BLaER1 treated with 17β-estradiol and CSF1 and Interleukin-3, amounts not matched to agents 10 nM and 100 nM (cell line): ENCODE results near the gene SLC7A8.

ENCODE experiments used
- H3K27ac ChIP-seq, 11 experiments: shearing (Covaris generic); formaldehyde crosslinking; 2 replicates each; pipeline ENCODE4 v1.8.1; 2022
- H3K27me3 ChIP-seq, 11 experiments: shearing (Covaris generic); formaldehyde crosslinking; 2 replicates each; pipeline ENCODE4 v1.8.1; 2022
- H3K36me3 ChIP-seq, 11 experiments: shearing (Covaris generic); formaldehyde crosslinking; 2 replicates each; pipeline ENCODE4 v1.8.1; 2022
- H3K4me1 ChIP-seq, 10 experiments: shearing (Covaris generic); formaldehyde crosslinking; 2 replicates each; pipeline ENCODE4 v1.8.1; 2022
- H3K4me2 ChIP-seq, 11 experiments: shearing (Covaris generic); formaldehyde crosslinking; 2 replicates each; pipeline ENCODE4 v1.8.1; 2022
- H3K4me3 ChIP-seq, 10 experiments: shearing (Covaris generic); formaldehyde crosslinking; 2 replicates each; pipeline ENCODE4 v1.8.1; 2022
- H3K9ac ChIP-seq, 11 experiments: shearing (Covaris generic); formaldehyde crosslinking; 2 replicates each; pipeline ENCODE4 v1.8.1; 2022
- H3K9me3 ChIP-seq, 11 experiments: shearing (Covaris generic); formaldehyde crosslinking; replicated peaks in 1 of 11; 2 replicates each; pipeline ENCODE4 v1.8.1; 2022
- H4K20me1 ChIP-seq, 11 experiments: shearing (Covaris generic); formaldehyde crosslinking; 2 replicates each; pipeline ENCODE4 v1.8.1; 2022
- Cebpa-rat ChIP-seq, 11 experiments: shearing (Covaris generic); IDR thresholded peaks; 2 replicates each; pipeline ENCODE4 v1.8.1; 2022

Gene SLC7A8

DNA sequence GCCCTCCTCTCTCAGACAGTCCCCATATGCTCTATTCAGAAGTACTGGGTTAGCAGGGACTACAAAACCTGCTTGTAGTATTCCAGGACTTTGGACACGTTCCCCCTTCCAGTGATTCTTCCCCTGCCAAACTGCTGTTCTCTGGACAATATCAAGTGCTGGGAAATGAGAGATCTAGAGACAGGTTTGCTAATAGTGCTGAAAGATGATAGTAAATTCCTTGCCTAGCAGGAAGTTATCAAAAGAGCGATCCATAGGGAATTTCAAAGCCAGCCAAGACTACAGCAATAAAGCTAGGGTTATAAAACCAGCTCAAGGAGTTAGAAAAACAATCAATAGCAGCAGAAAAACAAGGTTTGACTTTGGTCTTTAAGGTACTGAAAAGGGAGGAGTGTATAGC is 15.2 kb downstream of the SLC7A8 start:
- Histone ChIP-seq H3K27me3 (no peaks in the 10 kb centered on the region), H3K36me3 (no peaks in the 10 kb centered on the region), H4K20me1 (no peaks in the 10 kb centered on the region), H3K9me3 (no peaks in the 10 kb centered on the region), H3K9ac (no peak overlapping the region), H3K4me3 (no peak overlapping the region), H3K4me1 (peaks cover 0 to 74% (median 4%) of the 10 kb centered on the region in 10 experiments; a peak in 9 of 20 replicates), H3K4me2 (peak overlapping the region in 3 of 11 experiments; percentile 48 to 83 (median 58); a peak in 5 of 22 replicates), H3K27ac (peak overlapping the region in 1 of 11 experiments; percentile 21; a peak in 1 of 22 replicates)
- TF ChIP-seq Cebpa-rat (IDR thresholded peaks at IDR 0.05), result no peak

DNA sequence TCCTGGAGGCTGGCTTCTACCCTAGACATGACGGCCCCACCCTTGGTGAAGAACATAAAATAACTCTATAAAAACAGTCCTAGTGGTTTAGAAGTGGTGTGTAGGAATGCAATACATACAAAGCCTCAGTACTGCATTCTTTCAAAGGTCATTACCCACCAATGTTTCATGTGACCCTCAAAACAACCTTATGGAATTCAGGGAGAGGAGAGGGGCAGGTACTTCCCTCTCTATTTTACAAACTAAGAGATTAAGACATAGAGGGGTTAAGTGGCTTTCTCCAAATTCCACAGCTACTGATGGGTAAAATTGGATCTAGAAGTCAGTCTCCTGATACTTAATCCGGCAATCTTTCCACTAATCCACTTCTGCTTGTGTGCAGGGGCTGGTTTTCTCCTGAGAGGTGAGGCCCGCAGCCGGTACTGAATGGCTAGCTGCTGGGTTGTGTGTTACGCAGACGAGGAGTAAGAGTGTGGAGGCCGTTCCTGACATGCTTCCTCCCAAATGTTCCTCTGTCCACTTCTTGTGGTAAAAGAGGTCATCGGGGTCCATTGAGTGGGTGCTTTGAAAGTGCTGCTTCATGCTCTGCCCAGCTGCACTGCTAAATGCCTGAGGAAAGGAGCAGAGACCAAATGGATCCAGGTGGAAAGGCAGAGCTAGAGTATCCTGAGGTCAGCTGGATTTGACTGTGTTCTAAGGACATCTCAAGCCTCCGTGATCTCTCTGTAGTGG is 16.2 kb downstream of the SLC7A8 start:
- peaks cover 0 to 74% (median under 1%) of the 10 kb centered on the region in 10 experiments; a peak in 8 of 20 replicates for H3K4me1 ChIP-seq
- no peak for TF ChIP-seq Cebpa-rat (IDR thresholded peaks at IDR 0.05)
- H4K20me1 ChIP-seq, result no peaks in the 10 kb centered on the region
- H3K27me3 ChIP-seq, result no peaks in the 10 kb centered on the region
- H3K27ac ChIP-seq, result peak overlapping the region in 3 of 11 experiments; percentile 21 to 35 (median 21); a peak in 2 of 22 replicates
- no peak overlapping the region; a peak in 1 of 22 replicates for H3K9ac ChIP-seq
- peak overlapping the region in 4 of 11 experiments; percentile 18 to 83 (median 53); a peak in 6 of 22 replicates for H3K4me2 ChIP-seq
- no peak overlapping the region for H3K4me3 ChIP-seq
- H3K9me3 ChIP-seq, result no peaks in the 10 kb centered on the region
- H3K36me3 ChIP-seq, result no peaks in the 10 kb centered on the region

DNA sequence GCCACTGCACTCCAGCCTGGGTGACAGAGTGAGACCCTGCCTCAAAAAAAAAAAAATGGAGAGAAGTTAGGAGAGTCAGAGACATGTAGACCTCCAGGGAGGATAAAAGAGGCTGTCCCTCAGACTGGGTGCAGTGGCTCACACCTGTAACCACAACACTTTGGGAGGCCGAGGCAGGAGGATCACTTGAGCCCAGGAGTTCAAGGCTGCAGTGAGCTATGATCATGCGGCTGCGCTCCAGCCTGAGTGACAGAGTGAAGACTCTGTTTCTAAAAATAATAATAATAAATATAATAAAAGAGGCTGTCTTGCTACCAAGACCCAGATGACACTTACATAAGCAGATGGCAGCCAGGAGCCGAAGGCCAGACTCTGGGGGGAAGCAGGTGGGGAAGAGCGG is 18.5 kb downstream of the SLC7A8 start:
- Histone ChIP-seq H3K9me3 (no peaks in the 10 kb centered on the region), H3K27ac (no peak overlapping the region), H3K4me2 (peak overlapping the region in 1 of 11 experiments; percentile 93; a peak in 2 of 22 replicates), H3K4me1 (peaks cover 0 to 79% (median 5%) of the 10 kb centered on the region in 10 experiments; a peak in 10 of 20 replicates), H3K9ac (no peak overlapping the region), H4K20me1 (no peaks in the 10 kb centered on the region), H3K27me3 (no peaks in the 10 kb centered on the region), H3K4me3 (no peak overlapping the region), H3K36me3 (no peaks in the 10 kb centered on the region)
- TF ChIP-seq Cebpa-rat (IDR thresholded peaks at IDR 0.05), result no peak

DNA sequence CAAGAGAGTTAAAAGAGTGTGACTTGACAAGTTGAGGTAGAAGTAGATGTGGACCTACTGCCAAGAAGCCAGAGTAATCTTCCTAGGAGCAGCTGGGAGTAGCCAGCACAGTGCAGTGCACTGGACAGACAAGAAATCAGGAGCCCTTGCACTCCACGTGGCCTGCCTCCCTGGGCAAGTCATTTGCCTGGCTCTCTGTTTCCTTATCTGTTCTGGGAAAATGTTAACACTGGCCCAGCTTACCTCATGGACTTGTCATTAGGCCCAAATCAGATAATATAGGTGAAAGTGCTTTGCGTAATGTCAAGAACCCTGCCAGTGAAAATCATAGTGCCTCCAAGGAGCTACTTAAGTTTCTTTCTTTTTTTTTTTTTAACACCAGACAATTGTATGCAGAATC is 19.2 kb downstream of the SLC7A8 start:
- H3K27me3 ChIP-seq, result no peaks in the 10 kb centered on the region
- H3K4me1 ChIP-seq, result peaks cover 0 to 86% (median 5%) of the 10 kb centered on the region in 10 experiments; a peak in 10 of 20 replicates
- H3K27ac ChIP-seq, result peak overlapping the region in 1 of 11 experiments; percentile 1; a peak in 1 of 22 replicates
- no peak for TF ChIP-seq Cebpa-rat (IDR thresholded peaks at IDR 0.05)
- no peak overlapping the region for H3K4me3 ChIP-seq
- no peaks in the 10 kb centered on the region for H3K36me3 ChIP-seq
- H3K9ac ChIP-seq, result no peak overlapping the region
- H3K4me2 ChIP-seq, result peak overlapping the region in 3 of 11 experiments; percentile 89 to 93 (median 91); a peak in 5 of 22 replicates
- no peaks in the 10 kb centered on the region for H4K20me1 ChIP-seq
- H3K9me3 ChIP-seq, result no peaks in the 10 kb centered on the region

DNA sequence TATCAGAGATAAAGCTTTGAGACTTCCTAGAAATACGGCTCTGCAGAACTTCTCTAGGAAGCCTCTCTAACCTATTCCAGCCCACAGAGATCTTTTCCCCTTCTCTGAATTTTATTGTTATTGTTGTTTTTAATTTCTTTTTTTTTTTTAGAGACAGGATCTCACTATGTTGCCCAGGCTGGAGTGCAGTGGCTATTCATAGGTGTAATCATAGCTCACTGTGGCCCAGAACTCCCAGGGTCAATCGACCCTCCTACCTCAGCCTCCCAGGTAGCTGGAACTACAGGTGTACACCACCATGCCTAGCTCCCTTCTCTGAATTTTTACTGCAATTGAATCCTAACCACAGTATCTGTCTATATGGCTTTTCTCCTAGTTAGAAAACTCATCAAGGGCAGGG is 19.6 kb downstream of the SLC7A8 start:
- Histone ChIP-seq H4K20me1 (no peaks in the 10 kb centered on the region), H3K9ac (0 out of 22 replicates have a peak overlapping the region, but pooled peaks of 1 of the 11 experiments have one; percentile 23), H3K4me3 (no peak overlapping the region), H3K27ac (peak overlapping the region in 1 of 11 experiments; percentile 53; a peak in 1 of 22 replicates), H3K9me3 (no peaks in the 10 kb centered on the region), H3K27me3 (no peaks in the 10 kb centered on the region), H3K4me2 (peak overlapping the region in 3 of 11 experiments; percentile 89 to 93 (median 91); a peak in 6 of 22 replicates), H3K36me3 (no peaks in the 10 kb centered on the region), H3K4me1 (peaks cover 0 to 88% (median 5%) of the 10 kb centered on the region in 10 experiments; a peak in 10 of 20 replicates)
- no peak for TF ChIP-seq Cebpa-rat (IDR thresholded peaks at IDR 0.05)

DNA sequence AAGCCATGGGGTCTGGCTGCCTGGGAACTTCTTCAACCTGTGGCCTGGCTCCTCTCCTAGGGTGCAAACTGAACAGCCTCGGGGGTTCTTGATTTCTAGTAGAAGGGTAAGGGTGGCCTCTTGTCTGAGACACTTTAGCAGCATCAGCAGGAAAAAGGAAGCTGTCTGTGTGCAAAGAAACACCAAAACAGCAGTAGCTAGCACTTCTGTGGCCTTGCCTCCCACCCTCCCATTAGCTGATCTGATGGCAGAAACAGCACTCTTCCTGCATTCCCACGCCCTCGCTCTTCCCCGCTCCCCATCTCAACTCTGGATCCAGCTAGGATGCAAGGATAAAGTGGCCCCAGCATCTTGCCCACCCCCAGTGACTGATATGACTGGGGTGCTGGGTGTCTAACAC is 20.7 kb downstream of the SLC7A8 start:
- Histone ChIP-seq H3K4me2 (peak overlapping the region in 4 of 11 experiments; percentile 37 to 93 (median 90); a peak in 9 of 22 replicates), H3K9ac (peak overlapping the region in 3 of 11 experiments; percentile 14 to 58 (median 43); a peak in 3 of 22 replicates), H3K36me3 (no peaks in the 10 kb centered on the region), H3K9me3 (no peaks in the 10 kb centered on the region), H3K27me3 (no peaks in the 10 kb centered on the region), H3K27ac (peak overlapping the region in 4 of 11 experiments; percentile 45 to 80 (median 52); a peak in 7 of 22 replicates), H3K4me1 (peaks cover 0 to 88% (median 5%) of the 10 kb centered on the region in 10 experiments; a peak in 10 of 20 replicates), H3K4me3 (0 out of 20 replicates have a peak overlapping the region, but pooled peaks of 1 of the 10 experiments have one; percentile 18), H4K20me1 (no peaks in the 10 kb centered on the region)
- no peak for TF ChIP-seq Cebpa-rat (IDR thresholded peaks at IDR 0.05)

DNA sequence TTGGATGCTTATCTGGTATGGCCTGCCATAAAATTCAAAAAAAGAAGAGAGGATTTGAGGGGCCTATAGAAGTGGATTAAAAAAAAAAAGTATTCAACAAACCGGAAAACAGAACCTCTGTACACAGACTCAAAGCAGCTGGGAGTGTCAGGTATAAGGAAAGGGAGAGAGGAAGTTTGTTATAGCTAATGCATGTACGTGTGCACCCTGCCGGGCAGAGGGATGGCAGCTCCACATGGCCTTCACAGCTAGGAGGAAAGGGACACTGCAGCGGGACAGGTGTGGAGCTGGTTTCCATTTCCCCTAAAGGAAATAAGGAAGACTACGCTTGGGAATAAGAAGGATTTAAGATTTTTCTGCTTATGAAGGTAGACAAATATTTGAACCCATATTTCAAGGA is 21.5 kb downstream of the SLC7A8 start:
- Histone ChIP-seq H3K4me2 (peak overlapping the region in 4 of 11 experiments; percentile 37 to 93 (median 90); a peak in 8 of 22 replicates), H3K27ac (peak overlapping the region in 4 of 11 experiments; percentile 26 to 80 (median 52); a peak in 6 of 22 replicates), H3K4me1 (peaks cover 0 to 88% (median 5%) of the 10 kb centered on the region in 10 experiments; a peak in 10 of 20 replicates), H3K27me3 (no peaks in the 10 kb centered on the region), H3K36me3 (no peaks in the 10 kb centered on the region), H3K9ac (no peak overlapping the region; a peak in 1 of 22 replicates), H3K9me3 (no peaks in the 10 kb centered on the region), H4K20me1 (no peaks in the 10 kb centered on the region), H3K4me3 (no peak overlapping the region)
- no peak for TF ChIP-seq Cebpa-rat (IDR thresholded peaks at IDR 0.05)

DNA sequence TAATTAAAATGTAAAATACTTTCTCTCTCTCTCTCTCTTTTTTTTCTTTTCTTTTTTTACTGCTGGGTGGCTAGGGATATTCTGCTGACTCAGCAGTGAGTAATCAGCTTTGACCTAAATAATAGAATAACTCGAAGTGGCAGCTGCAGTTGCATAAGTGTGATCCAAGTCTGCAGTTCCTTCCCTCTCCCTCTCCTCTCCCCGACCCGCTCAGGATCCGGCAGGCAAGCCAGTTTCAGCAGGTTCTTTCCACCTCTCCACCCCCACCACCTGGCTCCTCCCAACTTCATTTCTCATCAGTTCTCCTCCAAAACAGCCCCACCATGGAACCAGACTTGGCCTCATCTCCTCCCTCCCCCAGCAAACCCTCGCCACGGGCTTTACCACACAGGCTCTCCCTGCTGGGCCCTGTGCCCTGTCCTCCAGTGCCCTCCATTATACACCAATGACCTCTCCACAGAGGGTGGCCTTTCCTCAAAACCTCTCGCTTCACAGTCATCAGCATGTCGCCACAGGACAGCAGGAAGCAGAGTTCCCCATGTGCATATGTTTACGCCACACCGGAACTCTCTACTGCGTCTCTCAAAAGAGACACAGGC is 22.4 kb downstream of the SLC7A8 start:
- H3K27ac ChIP-seq, result peak overlapping the region in 5 of 11 experiments; percentile 50 to 81 (median 76); a peak in 9 of 22 replicates
- H3K36me3 ChIP-seq, result no peaks in the 10 kb centered on the region
- no peak overlapping the region; a peak in 1 of 20 replicates for H3K4me3 ChIP-seq
- TF ChIP-seq Cebpa-rat (IDR thresholded peaks at IDR 0.05), result peak in 1 of 11 experiments; percentile 12; a peak in 1 of 22 replicates
- no peaks in the 10 kb centered on the region for H4K20me1 ChIP-seq
- H3K9ac ChIP-seq, result peak overlapping the region in 4 of 11 experiments; percentile 5 to 68 (median 56); a peak in 7 of 22 replicates
- H3K4me2 ChIP-seq, result peak overlapping the region in 5 of 11 experiments; percentile 37 to 89 (median 78); a peak in 10 of 22 replicates
- no peaks in the 10 kb centered on the region for H3K27me3 ChIP-seq
- no peaks in the 10 kb centered on the region for H3K9me3 ChIP-seq
- H3K4me1 ChIP-seq, result peaks cover 0 to 91% (median 5%) of the 10 kb centered on the region in 10 experiments; a peak in 10 of 20 replicates
